ENCODE results near the gene CCNY.

Gene CCNY

DNA sequence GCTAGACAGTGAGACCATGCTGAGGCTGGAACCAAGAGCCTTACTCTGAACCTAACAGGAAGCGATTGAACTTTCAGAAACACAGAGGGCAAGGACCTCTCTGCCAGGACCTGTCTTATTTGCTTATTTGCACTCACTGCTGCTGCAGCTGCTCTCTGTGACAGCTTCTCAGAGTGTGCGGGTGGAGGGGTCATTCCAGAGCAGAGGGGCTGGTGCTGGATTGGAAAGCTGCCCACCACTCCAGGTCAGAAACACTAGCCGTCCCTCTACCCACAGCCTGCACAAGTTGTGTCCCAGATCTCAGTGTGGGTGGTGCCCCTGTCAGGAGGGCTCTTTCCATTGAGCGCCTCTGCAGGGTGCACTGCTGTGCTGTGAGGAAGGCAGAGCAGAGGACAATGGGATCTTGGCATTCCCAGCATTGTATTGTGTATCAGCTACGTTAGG lies 126.2 kb downstream of the CCNY start:
- TF ChIP-seq, protein P1, sequence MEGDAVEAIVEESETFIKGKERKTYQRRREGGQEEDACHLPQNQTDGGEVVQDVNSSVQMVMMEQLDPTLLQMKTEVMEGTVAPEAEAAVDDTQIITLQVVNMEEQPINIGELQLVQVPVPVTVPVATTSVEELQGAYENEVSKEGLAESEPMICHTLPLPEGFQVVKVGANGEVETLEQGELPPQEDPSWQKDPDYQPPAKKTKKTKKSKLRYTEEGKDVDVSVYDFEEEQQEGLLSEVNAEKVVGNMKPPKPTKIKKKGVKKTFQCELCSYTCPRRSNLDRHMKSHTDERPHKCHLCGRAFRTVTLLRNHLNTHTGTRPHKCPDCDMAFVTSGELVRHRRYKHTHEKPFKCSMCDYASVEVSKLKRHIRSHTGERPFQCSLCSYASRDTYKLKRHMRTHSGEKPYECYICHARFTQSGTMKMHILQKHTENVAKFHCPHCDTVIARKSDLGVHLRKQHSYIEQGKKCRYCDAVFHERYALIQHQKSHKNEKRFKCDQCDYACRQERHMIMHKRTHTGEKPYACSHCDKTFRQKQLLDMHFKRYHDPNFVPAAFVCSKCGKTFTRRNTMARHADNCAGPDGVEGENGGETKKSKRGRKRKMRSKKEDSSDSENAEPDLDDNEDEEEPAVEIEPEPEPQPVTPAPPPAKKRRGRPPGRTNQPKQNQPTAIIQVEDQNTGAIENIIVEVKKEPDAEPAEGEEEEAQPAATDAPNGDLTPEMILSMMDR (conservative IDR thresholded peaks at IDR 0.05; ENCODE audit: low read depth, low read length): no peak
- no peak for DNase-seq (ENCODE audit: low read depth)
- H3K4me3 ChIP-seq (ENCODE audit: low read depth, low read length): no peak overlapping the region

DNA sequence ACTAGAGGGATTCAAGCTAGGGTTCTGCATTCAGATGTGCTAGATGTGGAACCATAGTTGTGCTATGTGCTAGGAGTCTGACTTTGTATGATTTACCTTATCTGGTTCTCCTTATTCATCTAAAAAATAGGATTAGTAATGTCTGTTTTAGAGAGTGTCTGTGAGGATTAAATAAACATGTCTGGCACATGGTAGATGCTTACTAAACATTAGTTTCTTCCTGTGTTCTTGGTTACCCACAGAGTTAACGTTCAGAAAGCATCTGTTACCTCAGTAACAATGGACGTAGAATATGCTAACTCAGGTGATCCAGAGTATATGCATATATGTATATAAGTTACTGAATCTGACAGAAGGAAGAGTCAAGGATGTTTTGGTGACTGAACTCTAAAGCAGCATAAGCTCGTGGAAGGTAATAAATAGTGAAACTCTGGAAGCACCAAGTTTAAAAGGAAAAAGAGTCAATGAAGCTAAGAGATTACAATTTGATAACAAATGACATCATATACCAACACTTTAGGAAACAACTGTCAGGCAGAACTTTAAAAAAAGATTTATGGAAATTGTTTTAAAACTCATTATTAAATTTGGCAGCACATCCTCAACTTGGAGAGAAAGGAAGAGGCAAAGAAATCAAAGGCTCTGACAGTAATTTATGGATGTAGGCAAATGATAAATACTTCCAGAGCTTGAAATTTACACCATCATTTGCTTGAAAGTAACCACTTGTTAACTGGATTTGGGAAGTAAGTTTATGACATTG lies 127.0 kb downstream of the CCNY start:
- DNase-seq (ENCODE audit: low read depth): no peak
- H3K4me3 ChIP-seq (ENCODE audit: low read depth, low read length): no peak overlapping the region
- TF ChIP-seq, protein P1 (conservative IDR thresholded peaks at IDR 0.05; ENCODE audit: low read depth, low read length): no peak

- TF ChIP-seq, protein P1 (conservative IDR thresholded peaks at IDR 0.05; ENCODE audit: low read depth, low read length): peak; percentile 8
- no peak overlapping the region for H3K4me3 ChIP-seq (ENCODE audit: low read depth, low read length)
- no peak for DNase-seq (ENCODE audit: low read depth)
Measured at GRCh38 chr10:35463878-35464277, 127.6 kb downstream of the CCNY start.

DNA sequence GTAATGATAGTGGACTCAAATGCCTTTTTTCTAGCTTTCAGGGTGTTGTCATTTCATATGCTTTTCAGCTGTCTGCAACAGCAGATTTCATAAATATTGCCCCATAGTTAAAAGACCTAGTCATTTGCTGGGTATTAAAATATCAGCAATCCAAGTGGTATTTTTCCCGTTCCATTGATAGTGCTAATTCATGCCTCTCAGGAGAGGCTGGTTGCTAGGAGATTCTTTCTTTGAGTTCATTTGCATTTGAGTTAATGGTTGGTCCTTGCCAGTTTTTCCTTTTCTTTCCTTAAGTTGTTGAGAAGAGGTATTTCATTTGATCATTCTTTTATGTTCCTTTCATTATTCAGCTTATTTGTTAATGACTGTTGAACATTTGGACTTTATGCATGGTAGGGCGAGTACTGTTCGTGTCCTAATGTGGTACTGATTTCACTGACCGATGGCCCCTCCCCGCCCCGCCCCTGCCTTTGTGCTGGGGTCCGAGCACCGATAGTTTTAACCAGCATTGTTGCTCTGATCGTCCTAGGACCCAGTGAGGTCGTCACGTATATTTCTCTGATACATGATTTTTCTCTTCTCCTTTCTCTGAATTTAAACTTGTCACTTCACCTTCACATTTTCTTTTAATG lies 128.6 kb downstream of the CCNY start:
- DNase-seq (ENCODE audit: low read depth): peak; percentile 25
- TF ChIP-seq, protein P1 (conservative IDR thresholded peaks at IDR 0.05; ENCODE audit: low read depth, low read length): no peak
- no peak overlapping the region for H3K4me3 ChIP-seq (ENCODE audit: low read depth, low read length)

GRCh38 chr10:35465673-35466072 lies 129.4 kb downstream of the CCNY start:
- TF ChIP-seq, protein P1 (conservative IDR thresholded peaks at IDR 0.05; ENCODE audit: low read depth, low read length): no peak
- H3K4me3 ChIP-seq (ENCODE audit: low read depth, low read length): no peak overlapping the region
- DNase-seq (ENCODE audit: low read depth): no peak

- no peak for DNase-seq (ENCODE audit: low read depth)
- TF ChIP-seq, protein P1 (conservative IDR thresholded peaks at IDR 0.05; ENCODE audit: low read depth, low read length): no peak
- no peak overlapping the region for H3K4me3 ChIP-seq (ENCODE audit: low read depth, low read length)
Measured at GRCh38 chr10:35466170-35466569, 129.9 kb downstream of the CCNY start.

Measured in choroid plexus epithelial cell (primary cell).